ENCODE results near the gene LRRC47.

The LRRC47 gene

DNA sequence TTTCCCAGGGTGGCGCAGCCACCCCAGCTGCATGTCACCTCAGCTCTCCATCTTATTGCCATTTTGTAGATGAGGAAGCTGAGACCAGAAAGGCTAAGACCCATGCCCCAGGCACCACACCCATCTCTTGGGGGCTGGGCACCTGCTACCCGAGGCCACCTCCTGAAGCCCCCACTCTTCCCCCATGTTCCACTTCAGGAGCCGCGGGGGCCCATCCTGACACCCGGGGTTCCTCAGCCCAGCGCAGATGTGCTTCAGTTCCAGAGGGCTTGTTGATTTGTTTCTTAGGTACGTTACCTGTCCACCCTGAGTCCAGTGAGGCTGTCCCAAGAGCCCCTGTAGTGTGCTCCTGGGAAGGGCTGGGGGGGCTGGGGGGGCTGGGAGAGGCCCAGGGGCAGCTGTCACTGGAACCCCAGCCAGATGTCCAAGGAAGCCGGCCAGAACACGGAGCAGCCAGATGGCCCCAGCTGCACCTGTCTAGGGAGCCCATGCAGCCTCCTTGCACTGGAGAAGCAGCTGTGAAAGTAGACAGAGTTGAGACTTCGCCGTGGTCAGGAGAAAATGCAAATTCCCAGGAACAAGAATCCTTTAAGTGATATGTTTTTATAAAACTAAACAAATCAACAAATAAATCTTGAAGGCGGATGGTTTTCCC is 61.1 kb downstream of the LRRC47 start:
- no peak for TF ChIP-seq GATA3 (IDR thresholded peaks at IDR 0.05; ENCODE audit: low read depth, low read length)
- TF ChIP-seq GATA2 (IDR thresholded peaks at IDR 0.05; ENCODE audit: low read depth, low read length) = no peak

GRCh38 chr1:3734602-3735001 is 61.7 kb downstream of the LRRC47 start:
- TF ChIP-seq GATA2 (IDR thresholded peaks at IDR 0.05; ENCODE audit: low read depth, low read length) (no peak), GATA3 (IDR thresholded peaks at IDR 0.05; ENCODE audit: low read depth, low read length) (no peak)

DNA sequence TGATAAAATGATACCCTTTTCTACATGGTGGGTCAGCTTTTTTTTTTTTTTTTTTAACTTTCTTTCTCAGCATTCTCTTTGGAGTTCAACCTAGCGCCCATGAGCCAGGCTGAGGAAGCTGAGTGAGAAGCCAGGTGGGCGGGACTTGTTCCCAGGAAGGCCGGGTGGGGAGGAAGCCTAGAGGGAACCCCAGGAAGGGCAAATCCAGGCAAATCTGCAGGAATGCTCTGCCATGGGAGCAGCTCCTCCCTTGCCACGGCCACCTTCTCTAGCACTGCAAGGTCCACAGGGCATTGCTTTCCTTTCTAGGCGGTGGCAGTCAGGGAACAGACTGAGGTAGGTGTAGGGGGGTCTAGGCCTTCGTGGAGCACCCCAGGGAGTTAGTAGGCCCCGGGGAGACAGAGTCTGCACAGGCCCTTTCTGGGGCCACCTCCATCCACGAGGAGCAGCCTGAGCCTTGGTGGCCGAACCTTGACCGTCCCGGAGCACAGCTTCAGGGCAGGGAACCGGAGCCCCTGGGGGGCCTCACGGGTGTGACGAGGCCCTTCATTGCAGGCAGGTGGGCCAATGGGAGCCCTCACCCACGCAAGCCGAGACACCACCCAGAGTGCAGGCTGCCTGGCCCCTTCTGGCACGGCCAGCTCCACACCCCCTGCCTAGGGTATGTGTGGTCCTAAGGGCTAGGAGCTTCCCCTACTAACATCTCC is 62.3 kb downstream of the LRRC47 start:
- TF ChIP-seq GATA3 (IDR thresholded peaks at IDR 0.05; ENCODE audit: low read depth, low read length) (no peak), GATA2 (IDR thresholded peaks at IDR 0.05; ENCODE audit: low read depth, low read length) (no peak)

DNA sequence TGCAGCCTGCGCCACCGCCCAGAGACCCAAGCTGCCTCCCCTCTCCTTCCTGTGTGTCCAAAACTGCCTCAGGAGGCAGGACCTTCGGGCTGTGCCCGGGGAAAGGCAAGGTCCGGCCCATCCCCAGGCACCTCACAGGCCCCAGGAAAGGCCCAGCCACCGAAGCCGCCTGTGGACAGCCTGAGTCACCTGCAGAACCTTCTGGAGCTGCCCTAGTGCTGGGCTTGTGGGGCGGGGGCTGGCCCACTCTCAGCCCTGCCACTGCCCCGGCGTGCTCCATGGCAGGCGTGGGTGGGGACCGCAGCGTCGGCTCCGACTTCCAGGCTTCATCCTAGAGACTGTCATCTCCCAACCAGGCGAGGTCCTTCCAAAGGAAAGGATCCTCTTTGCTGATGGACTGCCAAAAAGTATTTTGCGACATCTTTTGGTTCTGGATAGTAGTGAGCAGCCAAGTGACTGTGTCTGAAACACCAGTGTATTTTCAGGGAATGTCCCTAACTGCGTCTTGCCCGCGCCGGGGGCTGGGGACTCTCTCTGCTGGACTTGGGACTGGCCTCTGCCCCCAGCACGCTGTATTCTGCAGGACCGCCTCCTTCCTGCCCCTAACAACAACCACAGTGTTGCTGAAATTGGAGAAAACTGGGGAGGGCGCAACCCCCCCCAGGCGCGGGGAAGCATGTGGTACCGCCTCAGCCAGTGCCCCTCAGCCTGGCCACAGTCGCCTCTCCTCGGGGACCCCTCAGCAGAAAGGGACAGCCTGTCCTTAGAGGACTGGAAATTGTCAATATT is 63.0 kb downstream of the LRRC47 start:
- TF ChIP-seq GATA2 (IDR thresholded peaks at IDR 0.05; ENCODE audit: low read depth, low read length) = no peak
- TF ChIP-seq GATA3 (IDR thresholded peaks at IDR 0.05; ENCODE audit: low read depth, low read length) = no peak

GRCh38 chr1:3732434-3733093 is 63.7 kb downstream of the LRRC47 start:
- no peak for TF ChIP-seq GATA3 (IDR thresholded peaks at IDR 0.05; ENCODE audit: low read depth, low read length)
- no peak for TF ChIP-seq GATA2 (IDR thresholded peaks at IDR 0.05; ENCODE audit: low read depth, low read length)

DNA sequence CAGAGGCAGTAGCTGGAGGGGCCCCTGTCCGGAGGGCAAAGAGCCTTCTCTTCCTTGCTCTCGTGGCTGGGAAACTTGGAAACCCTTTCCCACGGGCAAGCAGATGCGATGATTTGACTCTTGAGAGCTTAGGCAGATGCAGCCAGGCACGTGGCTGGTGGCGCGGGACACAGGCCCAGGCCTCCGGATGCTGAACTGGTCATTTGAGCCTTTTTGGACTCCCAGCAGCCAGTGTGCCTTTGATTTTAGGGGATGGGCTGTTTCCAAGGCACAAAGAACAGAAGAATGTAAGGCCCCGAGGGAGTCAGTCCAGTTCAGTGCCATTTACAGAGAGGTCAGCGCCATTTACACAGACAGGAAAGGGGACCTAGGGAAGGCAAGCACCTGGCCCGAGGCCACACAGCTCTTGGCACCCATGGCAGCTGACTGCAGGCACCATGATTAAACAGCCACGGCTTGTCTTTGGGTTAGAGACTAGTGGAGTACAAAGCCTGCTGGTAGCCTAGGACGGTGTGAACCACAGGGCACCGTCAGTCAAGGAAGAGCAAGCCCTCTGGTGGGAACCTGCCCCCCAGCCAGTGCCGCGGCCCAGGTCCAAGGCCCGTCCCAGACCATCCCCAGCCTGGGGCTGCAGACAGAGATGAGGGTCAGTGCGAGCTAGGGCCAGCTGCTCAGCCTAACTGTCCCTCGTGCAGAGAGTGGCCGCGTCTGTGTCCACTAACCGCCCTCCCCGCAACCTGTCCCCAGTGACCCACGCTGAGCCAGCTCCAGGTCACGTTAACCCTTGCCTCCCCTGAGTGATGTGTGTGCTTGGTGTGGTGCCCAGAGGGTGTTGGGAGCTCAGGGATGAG is 64.5 kb downstream of the LRRC47 start:
- TF ChIP-seq GATA2 (IDR thresholded peaks at IDR 0.05; ENCODE audit: low read depth, low read length) (no peak), GATA3 (IDR thresholded peaks at IDR 0.05; ENCODE audit: low read depth, low read length) (no peak)

DNA sequence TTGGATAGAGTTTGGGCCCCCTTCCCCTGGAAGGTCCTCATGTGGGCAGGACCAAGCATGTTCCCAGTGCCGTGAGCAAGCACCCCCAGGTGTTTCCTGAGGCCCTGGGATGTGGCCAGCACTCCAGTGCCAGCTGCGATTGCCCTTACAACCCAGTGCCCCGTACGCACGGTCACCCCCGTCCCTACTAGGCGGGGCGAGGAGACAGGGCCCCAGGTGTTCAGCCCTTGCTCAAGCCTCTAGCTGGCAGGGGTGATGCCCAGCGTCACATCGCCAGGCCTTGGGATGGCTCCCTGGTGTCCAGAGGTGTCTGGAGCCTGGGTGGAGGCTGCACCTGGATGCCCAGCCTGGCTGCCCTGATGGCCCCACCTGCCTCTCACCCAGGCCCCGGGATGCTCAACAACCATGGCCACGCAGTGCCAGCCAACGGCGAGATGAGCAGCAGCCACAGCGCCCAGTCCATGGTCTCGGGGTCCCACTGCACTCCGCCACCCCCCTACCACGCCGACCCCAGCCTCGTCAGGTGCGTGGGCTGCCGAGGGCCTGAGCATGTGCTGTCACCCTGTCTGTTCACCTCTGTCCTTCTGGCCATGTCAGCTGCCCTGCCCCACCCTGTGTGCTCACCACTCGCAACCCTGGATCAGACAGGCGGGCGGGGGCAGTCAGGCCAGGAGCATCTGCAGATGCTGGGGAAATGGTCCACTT is 65.6 kb downstream of the LRRC47 start:
- no peak for TF ChIP-seq GATA2 (IDR thresholded peaks at IDR 0.05; ENCODE audit: low read depth, low read length)
- TF ChIP-seq GATA3 (IDR thresholded peaks at IDR 0.05; ENCODE audit: low read depth, low read length) = no peak

- TF ChIP-seq GATA3 (IDR thresholded peaks at IDR 0.05; ENCODE audit: low read depth, low read length) = no peak
These were observed 66.4 kb downstream of the LRRC47 start for GRCh38 chr1:3729594-3730542.
